DMS79 treated with DMSO at 0.1 percent for 48 hours (cell line): ENCODE measurements around the gene FAM161A.
"Not testable (repeated sequence)": the region's sequence is repeated elsewhere in the genome, so short reads cannot be mapped to it uniquely, and the experiment has no call there.

Source experiments
- DNase-seq: peaks from one replicate; lab custom pipeline; 2025; lab: John Stamatoyannopoulos, UW

The FAM161A gene

GRCh38 chr2:61853847-61854563, at the start of gene FAM161A:
Gene FAM161A (minus strand): TSS chr2:61854060. CDS start chr2:61854041, 19 bp downstream.
- DNase-seq: peak; percentile 76

GRCh38 chr2:61900281-61900680, 46.4 kb upstream of the FAM161A start:
- no peak for DNase-seq

GRCh38 chr2:61898810-61899209, 45.0 kb upstream of the FAM161A start:
- DNase-seq: no peak

- peak; percentile 77 for DNase-seq
Measured at GRCh38 chr2:61888267-61889055, 34.6 kb upstream of the FAM161A start, which contains the start of gene CCT4. Gene CCT4 (minus strand): TSS chr2:61888656. CDS start chr2:61888507, 149 bp downstream.

- DNase-seq: peak; percentile 55
Measured at GRCh38 chr2:61887717-61888266, 33.9 kb upstream of the FAM161A start.

GRCh38 chr2:61885896-61886603, 32.2 kb upstream of the FAM161A start:
- no peak for DNase-seq

GRCh38 chr2:61882850-61883249, 29.0 kb upstream of the FAM161A start:
- DNase-seq: no peak

- DNase-seq: not testable (repeated sequence)
Measured at GRCh38 chr2:61879351-61879750, 25.5 kb upstream of the FAM161A start.

- no peak for DNase-seq
Measured at GRCh38 chr2:61878761-61879160, 24.9 kb upstream of the FAM161A start.

- DNase-seq: no peak
Measured at GRCh38 chr2:61877571-61878245, 23.8 kb upstream of the FAM161A start.

- no peak for DNase-seq
Measured at GRCh38 chr2:61876400-61876799, 22.5 kb upstream of the FAM161A start.

GRCh38 chr2:61866482-61867089, 12.7 kb upstream of the FAM161A start:
- not testable (repeated sequence) for DNase-seq

GRCh38 chr2:61862085-61862484, 8.2 kb upstream of the FAM161A start:
- no peak for DNase-seq

- no peak for DNase-seq
Measured at GRCh38 chr2:61857224-61857623, 3.4 kb upstream of the FAM161A start.

GRCh38 chr2:61855318-61855613, 1.4 kb upstream of the FAM161A start:
- DNase-seq: no peak

GRCh38 chr2:61854564-61855317, 881 bp upstream of the FAM161A start:
- peak; percentile 97 for DNase-seq

- peak; percentile 67 for DNase-seq
Measured at GRCh38 chr2:61853086-61853846, 594 bp downstream of the FAM161A start.

GRCh38 chr2:61851270-61851669, 2.6 kb downstream of the FAM161A start:
- DNase-seq: not testable (repeated sequence)

- DNase-seq: no peak
Measured at GRCh38 chr2:61845320-61845719, 8.5 kb downstream of the FAM161A start.

- DNase-seq: no peak
Measured at GRCh38 chr2:61841286-61841685, 12.6 kb downstream of the FAM161A start.
